ENCODE measurements around the gene LIMS1.
"Not testable (repeated sequence)": the region's sequence is repeated elsewhere in the genome, so short reads cannot be mapped to it uniquely, and the experiment has no call there.

LIMS1 gene

GRCh38 chr2:108536911-108537310 is 2.6 kb downstream of the LIMS1 start:
- H3K4me3 Mint-ChIP-seq: no peak overlapping the region
- H3K4me1 Mint-ChIP-seq (ENCODE audit: low read depth): peaks cover 19% of the 10 kb centered on the region
- peaks cover 3% of the 10 kb centered on the region for H3K36me3 Mint-ChIP-seq
- no peaks in the 10 kb centered on the region for H3K27me3 Mint-ChIP-seq
- H3K9me3 Mint-ChIP-seq (ENCODE audit: low read depth): no peaks in the 10 kb centered on the region
- no peak overlapping the region for H3K27ac Mint-ChIP-seq

- Mint-ChIP-seq H3K4me3 (no peak overlapping the region), H3K9me3 (ENCODE audit: low read depth) (no peaks in the 10 kb centered on the region), H3K27ac (no peak overlapping the region), H3K36me3 (peaks cover 7% of the 10 kb centered on the region), H3K27me3 (no peaks in the 10 kb centered on the region), H3K4me1 (ENCODE audit: low read depth) (peaks cover 16% of the 10 kb centered on the region)
Observed at GRCh38 chr2:108538000-108538625, 3.8 kb downstream of the LIMS1 start.

GRCh38 chr2:108541451-108541850 is 7.2 kb downstream of the LIMS1 start:
- H3K9me3 Mint-ChIP-seq (ENCODE audit: low read depth): no peaks in the 10 kb centered on the region
- H3K27ac Mint-ChIP-seq: no peak overlapping the region
- no peak overlapping the region for H3K4me3 Mint-ChIP-seq
- no peaks in the 10 kb centered on the region for H3K27me3 Mint-ChIP-seq
- no peaks in the 10 kb centered on the region for H3K4me1 Mint-ChIP-seq (ENCODE audit: low read depth)
- peaks cover 7% of the 10 kb centered on the region for H3K36me3 Mint-ChIP-seq

GRCh38 chr2:108542071-108542470 is 7.8 kb downstream of the LIMS1 start:
- Mint-ChIP-seq H3K27ac (no peak overlapping the region), H3K9me3 (ENCODE audit: low read depth) (no peaks in the 10 kb centered on the region), H3K4me1 (ENCODE audit: low read depth) (peaks cover 2% of the 10 kb centered on the region), H3K4me3 (no peak overlapping the region), H3K27me3 (no peaks in the 10 kb centered on the region), H3K36me3 (peaks cover 7% of the 10 kb centered on the region)

GRCh38 chr2:108547606-108548005 is 13.3 kb downstream of the LIMS1 start:
- H3K4me3 Mint-ChIP-seq: no peak overlapping the region
- no peaks in the 10 kb centered on the region for H3K9me3 Mint-ChIP-seq (ENCODE audit: low read depth)
- peaks cover 6% of the 10 kb centered on the region for H3K4me1 Mint-ChIP-seq (ENCODE audit: low read depth)
- no peaks in the 10 kb centered on the region for H3K27me3 Mint-ChIP-seq
- no peak overlapping the region for H3K27ac Mint-ChIP-seq
- peaks cover 2% of the 10 kb centered on the region for H3K36me3 Mint-ChIP-seq

GRCh38 chr2:108548208-108549003 is 14.1 kb downstream of the LIMS1 start:
- Mint-ChIP-seq H3K4me1 (ENCODE audit: low read depth) (peaks cover 6% of the 10 kb centered on the region), H3K36me3 (no peaks in the 10 kb centered on the region), H3K4me3 (no peak overlapping the region), H3K27ac (no peak overlapping the region), H3K27me3 (no peaks in the 10 kb centered on the region), H3K9me3 (ENCODE audit: low read depth) (no peaks in the 10 kb centered on the region)

- Mint-ChIP-seq H3K36me3 (peaks cover 2% of the 10 kb centered on the region), H3K4me3 (no peak overlapping the region), H3K27ac (no peak overlapping the region), H3K27me3 (no peaks in the 10 kb centered on the region), H3K4me1 (ENCODE audit: low read depth) (peaks cover 5% of the 10 kb centered on the region), H3K9me3 (ENCODE audit: low read depth) (no peaks in the 10 kb centered on the region)
Observed at GRCh38 chr2:108552566-108552965, 18.3 kb downstream of the LIMS1 start.

GRCh38 chr2:108553209-108553919 is 19.1 kb downstream of the LIMS1 start:
- no peak overlapping the region for H3K27ac Mint-ChIP-seq
- H3K27me3 Mint-ChIP-seq: no peaks in the 10 kb centered on the region
- H3K4me3 Mint-ChIP-seq: no peak overlapping the region
- peaks cover 2% of the 10 kb centered on the region for H3K4me1 Mint-ChIP-seq (ENCODE audit: low read depth)
- peaks cover 2% of the 10 kb centered on the region for H3K36me3 Mint-ChIP-seq
- no peaks in the 10 kb centered on the region for H3K9me3 Mint-ChIP-seq (ENCODE audit: low read depth)

GRCh38 chr2:108554528-108554927 is 20.3 kb downstream of the LIMS1 start:
- Mint-ChIP-seq H3K36me3 (peaks cover 2% of the 10 kb centered on the region), H3K9me3 (ENCODE audit: low read depth) (no peaks in the 10 kb centered on the region), H3K4me3 (no peak overlapping the region), H3K27me3 (no peaks in the 10 kb centered on the region), H3K27ac (no peak overlapping the region), H3K4me1 (ENCODE audit: low read depth) (peaks cover 2% of the 10 kb centered on the region)

- peaks cover 2% of the 10 kb centered on the region for H3K4me1 Mint-ChIP-seq (ENCODE audit: low read depth)
- no peak overlapping the region for H3K4me3 Mint-ChIP-seq
- no peaks in the 10 kb centered on the region for H3K27me3 Mint-ChIP-seq
- H3K36me3 Mint-ChIP-seq: peaks cover 2% of the 10 kb centered on the region
- no peak overlapping the region for H3K27ac Mint-ChIP-seq
- no peaks in the 10 kb centered on the region for H3K9me3 Mint-ChIP-seq (ENCODE audit: low read depth)
Observed at GRCh38 chr2:108555572-108555971, 21.3 kb downstream of the LIMS1 start.

- not testable (repeated sequence) for H3K36me3 Mint-ChIP-seq; H3K4me1 Mint-ChIP-seq (ENCODE audit: low read depth); H3K4me3 Mint-ChIP-seq; H3K9me3 Mint-ChIP-seq (ENCODE audit: low read depth); H3K27ac Mint-ChIP-seq; H3K27me3 Mint-ChIP-seq
Observed at GRCh38 chr2:108556581-108556980, 22.3 kb downstream of the LIMS1 start.

GRCh38 chr2:108560241-108560811 is 26.1 kb downstream of the LIMS1 start:
- peaks cover 5% of the 10 kb centered on the region for H3K36me3 Mint-ChIP-seq
- no peak overlapping the region for H3K4me3 Mint-ChIP-seq
- H3K27me3 Mint-ChIP-seq: no peaks in the 10 kb centered on the region
- peaks cover 2% of the 10 kb centered on the region for H3K4me1 Mint-ChIP-seq (ENCODE audit: low read depth)
- H3K9me3 Mint-ChIP-seq (ENCODE audit: low read depth): no peaks in the 10 kb centered on the region
- H3K27ac Mint-ChIP-seq: no peak overlapping the region

- Mint-ChIP-seq H3K4me1 (ENCODE audit: low read depth) (peaks cover 4% of the 10 kb centered on the region), H3K4me3 (no peak overlapping the region), H3K27me3 (no peaks in the 10 kb centered on the region), H3K9me3 (ENCODE audit: low read depth) (no peaks in the 10 kb centered on the region), H3K36me3 (peaks cover 5% of the 10 kb centered on the region), H3K27ac (no peak overlapping the region)
Observed at GRCh38 chr2:108560895-108561530, 26.7 kb downstream of the LIMS1 start.

- H3K4me1 Mint-ChIP-seq (ENCODE audit: low read depth): peaks cover 3% of the 10 kb centered on the region
- no peak overlapping the region for H3K27ac Mint-ChIP-seq
- no peaks in the 10 kb centered on the region for H3K9me3 Mint-ChIP-seq (ENCODE audit: low read depth)
- no peaks in the 10 kb centered on the region for H3K27me3 Mint-ChIP-seq
- peaks cover 3% of the 10 kb centered on the region for H3K36me3 Mint-ChIP-seq
- no peak overlapping the region for H3K4me3 Mint-ChIP-seq
Observed at GRCh38 chr2:108562274-108562673, 28.0 kb downstream of the LIMS1 start.

- no peaks in the 10 kb centered on the region for H3K27me3 Mint-ChIP-seq
Observed at GRCh38 chr2:108564510-108564909, 30.2 kb downstream of the LIMS1 start.

More at GRCh38 chr2:108564510-108564909, 30.2 kb downstream of the LIMS1 start:
- Mint-ChIP-seq H3K9me3 (ENCODE audit: low read depth) (no peaks in the 10 kb centered on the region), H3K27ac (no peak overlapping the region), H3K4me1 (ENCODE audit: low read depth) (peaks cover 3% of the 10 kb centered on the region), H3K36me3 (peaks cover 3% of the 10 kb centered on the region), H3K4me3 (no peak overlapping the region)

Data from activated naive CD8-positive, alpha-beta T cell (primary cell).